Neural progenitor cell (in vitro differentiated cells): ENCODE measurements around the gene PFKM.

Source experiments
- EZH2 ChIP-seq: fragments of 200-600 bp; sonication (generic); IDR thresholded peaks from 2 replicates; pipeline ENCODE4 v1.6.1; 2017; ENCODE audit warnings: antibody characterized with exemption, mild to moderate bottlenecking, moderate library complexity
- TF ChIP-seq, protein P1 (sequence below): fragments of 200-600 bp; sonication (generic); IDR thresholded peaks from 2 replicates; pipeline ENCODE4 v1.5.1; 2017; ENCODE audit warnings: antibody characterized with exemption, mild to moderate bottlenecking

DNA sequence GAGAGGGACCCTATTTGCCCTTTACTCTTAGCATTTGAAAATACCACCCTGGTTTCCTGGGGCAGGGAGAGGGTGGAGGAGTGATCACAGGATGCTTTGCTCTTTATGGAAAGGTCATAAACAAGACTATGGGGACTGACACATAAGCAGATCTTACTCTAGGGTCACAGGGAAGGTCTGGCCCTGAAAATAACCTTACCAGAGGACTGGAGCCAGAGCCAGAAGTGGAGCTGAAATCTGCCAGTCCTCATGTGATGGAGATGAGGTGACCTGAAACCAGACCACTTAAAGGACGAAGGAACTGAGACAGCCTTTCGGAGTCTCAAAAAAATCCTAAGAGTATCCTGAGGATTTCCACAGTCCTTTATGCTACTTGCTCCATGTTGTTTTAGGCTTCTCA lies 12.4 kb downstream of the PFKM start:
- TF ChIP-seq, protein P1, sequence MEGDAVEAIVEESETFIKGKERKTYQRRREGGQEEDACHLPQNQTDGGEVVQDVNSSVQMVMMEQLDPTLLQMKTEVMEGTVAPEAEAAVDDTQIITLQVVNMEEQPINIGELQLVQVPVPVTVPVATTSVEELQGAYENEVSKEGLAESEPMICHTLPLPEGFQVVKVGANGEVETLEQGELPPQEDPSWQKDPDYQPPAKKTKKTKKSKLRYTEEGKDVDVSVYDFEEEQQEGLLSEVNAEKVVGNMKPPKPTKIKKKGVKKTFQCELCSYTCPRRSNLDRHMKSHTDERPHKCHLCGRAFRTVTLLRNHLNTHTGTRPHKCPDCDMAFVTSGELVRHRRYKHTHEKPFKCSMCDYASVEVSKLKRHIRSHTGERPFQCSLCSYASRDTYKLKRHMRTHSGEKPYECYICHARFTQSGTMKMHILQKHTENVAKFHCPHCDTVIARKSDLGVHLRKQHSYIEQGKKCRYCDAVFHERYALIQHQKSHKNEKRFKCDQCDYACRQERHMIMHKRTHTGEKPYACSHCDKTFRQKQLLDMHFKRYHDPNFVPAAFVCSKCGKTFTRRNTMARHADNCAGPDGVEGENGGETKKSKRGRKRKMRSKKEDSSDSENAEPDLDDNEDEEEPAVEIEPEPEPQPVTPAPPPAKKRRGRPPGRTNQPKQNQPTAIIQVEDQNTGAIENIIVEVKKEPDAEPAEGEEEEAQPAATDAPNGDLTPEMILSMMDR: no peak
- TF ChIP-seq EZH2: no peak
